Measurements from ENCODE around the gene TMEM273. TPM values are rescaled to one million over a fixed set of nuclear protein-coding genes. Genes with fewer than 3 reads are reported as not detected.
A peak's percentile ranks its signal among the peaks of the same experiment; 100 is the strongest.

Gene TMEM273
- total RNA-seq, 1 donor from 2014 or later: 0.39 TPM

DNA sequence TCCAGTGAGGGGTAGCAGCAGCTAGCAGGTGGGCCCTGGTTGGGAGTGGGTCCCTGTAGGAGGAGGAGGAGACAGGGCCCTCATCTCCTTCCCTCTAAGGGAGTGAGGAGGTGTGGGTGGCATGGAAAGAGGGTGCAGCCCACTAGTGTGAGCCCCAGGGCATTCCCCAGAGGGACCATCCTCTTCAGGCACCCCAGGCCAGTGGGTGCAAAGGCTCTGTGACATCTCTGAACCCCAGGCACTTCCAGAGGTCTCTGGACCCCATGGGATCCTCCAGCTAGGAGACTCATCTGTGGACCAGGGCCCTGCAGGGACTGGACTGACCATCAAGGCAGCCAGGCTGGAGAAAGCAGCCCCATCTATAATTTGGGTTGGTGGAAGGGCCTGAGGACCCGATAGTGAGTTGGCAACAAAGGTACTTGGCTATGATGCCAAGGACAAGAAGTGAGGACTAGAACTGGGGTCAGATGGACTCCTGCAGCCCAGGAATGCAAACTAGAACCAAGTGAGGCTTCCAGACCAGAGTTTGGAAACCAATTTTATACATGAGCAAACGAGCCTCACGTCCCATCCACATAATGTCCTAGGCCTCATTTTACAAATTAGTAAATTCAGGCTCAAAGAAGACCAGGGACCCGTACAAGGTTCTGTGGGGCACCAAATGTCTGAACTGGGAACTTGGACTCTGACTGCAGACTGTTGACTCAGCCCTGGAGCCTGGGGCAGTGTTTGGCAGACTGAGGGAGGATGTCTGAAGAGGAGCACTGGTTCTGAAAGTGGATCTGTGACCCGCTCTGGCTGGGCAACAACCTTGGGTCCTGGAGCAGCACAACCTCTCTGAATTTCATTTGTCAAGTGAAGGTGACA is 71.4 kb downstream of the TMEM273 start:
- peaks cover 2% of the 10 kb centered on the region for H3K36me3 Mint-ChIP-seq (ENCODE audit: unreplicated experiment)
- H3K4me1 Mint-ChIP-seq (ENCODE audit: low read depth, unreplicated experiment): peaks cover 13% of the 10 kb centered on the region
- H3K9me3 Mint-ChIP-seq (ENCODE audit: unreplicated experiment): no peaks in the 10 kb centered on the region
- H3K27ac Mint-ChIP-seq (ENCODE audit: unreplicated experiment): no peak overlapping the region
- TF ChIP-seq CTCF (IDR thresholded peaks at IDR 0.05; ENCODE audit: partially characterized antibody, unreplicated experiment): no peak
- no peaks in the 10 kb centered on the region for H3K27me3 Mint-ChIP-seq (ENCODE audit: unreplicated experiment)
- no peak for DNase-seq
- no peak overlapping the region for H3K4me3 Mint-ChIP-seq (ENCODE audit: unreplicated experiment)

- no peaks in the 10 kb centered on the region for H3K27me3 Mint-ChIP-seq (ENCODE audit: unreplicated experiment)
- no peak overlapping the region for H3K27ac Mint-ChIP-seq (ENCODE audit: unreplicated experiment)
- DNase-seq: no peak
- no peaks in the 10 kb centered on the region for H3K9me3 Mint-ChIP-seq (ENCODE audit: unreplicated experiment)
- peaks cover 13% of the 10 kb centered on the region for H3K4me1 Mint-ChIP-seq (ENCODE audit: low read depth, unreplicated experiment)
- no peak for TF ChIP-seq CTCF (IDR thresholded peaks at IDR 0.05; ENCODE audit: partially characterized antibody, unreplicated experiment)
- H3K4me3 Mint-ChIP-seq (ENCODE audit: unreplicated experiment): no peak overlapping the region
- H3K36me3 Mint-ChIP-seq (ENCODE audit: unreplicated experiment): no peaks in the 10 kb centered on the region
These were observed 72.2 kb downstream of the TMEM273 start for GRCh38 chr10:49115796-49116508.

GRCh38 chr10:49115015-49115795 is 73.0 kb downstream of the TMEM273 start, which contains the start of gene VSTM4:
TSS of gene VSTM4 (minus strand) at chr10:49115522. CDS start at chr10:49115485, 37 bp downstream.
- peaks cover under 1% of the 10 kb centered on the region for H3K27me3 Mint-ChIP-seq (ENCODE audit: unreplicated experiment)
- peak within 1 kb of the TSS; percentile 86 for H3K4me3 Mint-ChIP-seq (ENCODE audit: unreplicated experiment)
- no peaks in the 10 kb centered on the region for H3K9me3 Mint-ChIP-seq (ENCODE audit: unreplicated experiment)
- H3K27ac Mint-ChIP-seq (ENCODE audit: unreplicated experiment): no peak within 1 kb of the TSS
- TF ChIP-seq CTCF (IDR thresholded peaks at IDR 0.05; ENCODE audit: partially characterized antibody, unreplicated experiment): no peak
- peaks cover 17% of the 10 kb centered on the region for H3K4me1 Mint-ChIP-seq (ENCODE audit: low read depth, unreplicated experiment)
- H3K36me3 Mint-ChIP-seq (ENCODE audit: unreplicated experiment): no peaks in the 10 kb centered on the region
- peak; percentile 57 for DNase-seq

DNA sequence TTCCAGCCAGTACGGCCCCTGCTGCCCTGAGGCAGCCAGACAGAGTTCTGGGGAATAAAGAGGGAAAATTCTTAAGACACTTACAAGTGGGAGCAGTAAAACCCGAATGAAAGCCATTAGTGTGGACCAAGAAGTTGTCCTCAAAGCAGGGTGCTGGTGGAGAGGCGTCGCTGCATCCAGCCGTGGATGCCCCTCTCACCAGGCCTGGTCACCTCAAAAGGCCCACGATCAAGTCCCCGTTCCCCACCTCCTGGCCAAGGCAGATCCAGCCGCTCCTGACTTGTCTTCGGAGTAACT is 73.5 kb downstream of the TMEM273 start:
- Mint-ChIP-seq H3K36me3 (ENCODE audit: unreplicated experiment) (no peaks in the 10 kb centered on the region), H3K27ac (ENCODE audit: unreplicated experiment) (no peak overlapping the region), H3K4me1 (ENCODE audit: low read depth, unreplicated experiment) (peaks cover 22% of the 10 kb centered on the region), H3K9me3 (ENCODE audit: unreplicated experiment) (no peaks in the 10 kb centered on the region), H3K27me3 (ENCODE audit: unreplicated experiment) (peaks cover 6% of the 10 kb centered on the region), H3K4me3 (ENCODE audit: unreplicated experiment) (peak overlapping the region; percentile 86)
- no peak for TF ChIP-seq CTCF (IDR thresholded peaks at IDR 0.05; ENCODE audit: partially characterized antibody, unreplicated experiment)
- DNase-seq: no peak
